Measurements from ENCODE around the gene TRIP13.
"Not testable (repeated sequence)": the region's sequence is repeated elsewhere in the genome, so short reads cannot be mapped to it uniquely, and the experiment has no call there.

TRIP13 gene

DNA sequence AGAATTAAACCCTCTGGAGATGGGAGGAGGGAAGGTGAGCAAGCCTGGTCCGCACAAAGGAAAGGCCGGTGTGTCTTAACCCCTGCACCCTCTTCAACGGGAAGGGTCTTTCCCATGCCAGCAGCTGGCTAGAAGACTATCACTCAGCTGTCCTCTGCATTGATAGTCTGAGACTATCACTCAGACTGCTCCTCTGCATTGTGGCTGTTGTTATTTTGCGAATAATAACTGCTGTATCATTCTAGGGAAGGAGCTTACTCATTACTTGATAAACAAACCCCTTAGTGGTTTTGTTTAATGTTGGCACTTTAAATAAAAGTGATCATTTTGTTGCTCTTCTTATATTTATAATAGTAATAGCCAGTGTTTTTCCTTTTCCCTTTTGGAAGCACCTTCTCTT lies 8.1 kb downstream of the TRIP13 start:
- DNase-seq = no peak

DNA sequence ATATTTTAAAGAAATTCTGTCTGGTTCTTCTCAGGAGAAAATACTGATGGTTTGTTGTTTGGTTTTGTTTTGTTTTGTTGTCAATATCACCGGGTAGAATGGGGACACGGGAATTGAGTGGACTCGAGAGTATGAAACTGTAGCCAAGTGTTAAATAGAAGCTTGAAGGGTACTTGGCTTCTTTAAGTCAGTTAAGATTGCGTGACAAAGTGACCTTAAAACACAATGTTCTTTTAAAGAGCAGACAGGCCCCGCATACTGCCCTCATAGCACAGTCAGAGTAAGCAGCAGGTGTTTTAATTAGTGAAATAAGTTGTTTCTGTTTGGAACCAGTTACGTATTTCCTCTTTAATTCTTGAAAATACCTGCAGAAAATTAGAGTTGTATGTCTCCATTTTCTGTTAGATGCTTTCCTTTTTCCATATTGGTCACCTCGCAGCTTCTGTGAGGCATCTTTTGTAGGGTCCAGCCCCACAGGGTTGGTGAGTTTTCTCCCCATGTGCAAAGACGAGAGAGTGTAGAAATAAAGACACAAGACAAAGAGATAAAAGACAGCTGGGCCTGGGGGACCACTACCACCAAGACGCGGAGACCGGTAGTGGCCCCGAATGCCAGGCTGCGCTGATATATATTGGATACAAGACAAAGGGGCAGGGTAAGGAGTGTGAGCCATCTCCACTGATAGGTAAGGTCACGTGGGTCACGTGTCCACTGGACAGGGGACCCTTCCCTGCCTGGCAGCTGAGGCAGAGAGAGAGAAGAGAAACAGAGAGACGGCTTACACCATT lies 9.6 kb downstream of the TRIP13 start:
- no peak for DNase-seq

DNA sequence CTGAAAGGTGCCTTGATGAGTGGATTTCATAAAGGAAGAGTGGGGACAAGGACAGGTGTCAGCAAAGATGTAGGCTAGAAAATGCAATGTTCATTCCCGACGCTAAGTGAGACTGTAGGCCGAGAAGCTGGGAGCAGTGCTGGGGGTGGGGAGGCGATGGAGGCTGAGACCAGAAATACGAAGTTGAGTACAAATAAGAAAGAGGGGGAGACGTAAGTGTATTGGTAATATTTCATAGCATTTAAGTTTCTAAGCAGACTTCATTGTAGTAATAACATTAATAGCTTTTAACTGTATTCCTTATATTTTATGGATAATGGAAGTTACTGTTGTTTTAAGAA lies 11.0 kb downstream of the TRIP13 start:
- DNase-seq = no peak

DNA sequence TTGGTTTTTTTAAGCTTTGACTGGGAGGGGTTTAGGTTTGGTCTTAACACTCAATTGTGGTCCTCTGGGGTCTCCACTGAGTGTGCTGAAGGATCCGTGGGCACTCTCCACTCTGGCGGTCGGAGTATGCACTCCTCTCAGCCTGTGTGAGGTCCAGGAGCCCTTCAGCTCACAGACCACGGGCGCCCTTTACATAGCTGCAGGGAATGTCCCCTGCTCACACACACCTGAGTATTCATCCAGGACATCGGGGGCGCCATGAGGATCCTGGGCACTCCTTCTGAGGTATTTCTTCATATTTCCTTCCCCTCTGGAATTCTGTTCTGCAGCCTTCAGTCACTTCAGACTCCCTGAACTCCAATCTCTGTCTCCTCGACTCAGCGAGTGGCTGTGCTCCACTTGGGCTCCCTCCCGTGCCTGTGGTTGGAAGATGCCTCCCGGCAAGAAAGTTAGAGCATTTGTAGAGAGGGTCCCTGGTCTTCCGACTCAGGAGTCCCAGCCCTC lies 12.5 kb downstream of the TRIP13 start:
- DNase-seq = no peak

- DNase-seq = no peak
These were observed 14.8 kb downstream of the TRIP13 start for GRCh38 chr5:907366-907910.

GRCh38 chr5:908172-908571 lies 15.5 kb downstream of the TRIP13 start:
- no peak for DNase-seq

GRCh38 chr5:909086-909485 lies 16.4 kb downstream of the TRIP13 start:
- DNase-seq = no peak

DNA sequence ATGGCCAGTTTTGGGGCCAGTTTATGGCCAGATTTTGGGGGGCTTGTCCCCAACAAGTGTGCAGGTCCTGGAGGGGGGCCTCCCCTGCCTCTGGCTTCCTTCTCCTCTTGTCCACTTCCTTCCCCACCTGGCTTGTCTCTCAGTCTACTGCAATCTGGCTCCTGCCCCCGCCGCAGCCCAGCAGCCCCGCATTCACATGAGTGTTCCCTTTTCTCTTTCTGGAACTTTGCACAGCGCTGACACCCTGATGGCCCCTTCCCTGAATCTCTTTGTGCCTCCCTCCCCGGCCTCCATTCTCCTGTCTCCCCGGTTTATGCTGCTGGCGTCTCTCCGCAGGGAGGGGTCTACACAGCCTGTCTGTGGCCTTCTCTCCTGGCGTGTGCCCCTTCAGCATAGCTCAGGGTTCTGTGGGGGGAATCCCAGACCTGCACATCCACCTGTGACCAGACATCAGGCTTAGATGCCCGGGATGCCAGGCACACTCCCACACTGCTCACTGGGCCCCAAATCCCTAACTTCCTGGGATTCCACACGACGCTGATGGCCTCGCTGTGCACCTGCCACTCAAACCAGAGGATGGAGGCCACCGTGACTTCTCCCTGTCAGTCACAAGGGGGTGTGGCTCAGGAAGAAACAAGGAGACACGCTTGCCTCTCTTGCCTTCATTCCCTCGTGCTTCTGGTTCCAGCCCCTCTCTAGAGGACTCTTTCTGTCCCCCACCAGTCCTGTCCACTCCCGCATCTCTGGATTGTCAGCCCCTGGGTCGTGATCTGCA lies 17.5 kb downstream of the TRIP13 start:
- no peak for DNase-seq

DNA sequence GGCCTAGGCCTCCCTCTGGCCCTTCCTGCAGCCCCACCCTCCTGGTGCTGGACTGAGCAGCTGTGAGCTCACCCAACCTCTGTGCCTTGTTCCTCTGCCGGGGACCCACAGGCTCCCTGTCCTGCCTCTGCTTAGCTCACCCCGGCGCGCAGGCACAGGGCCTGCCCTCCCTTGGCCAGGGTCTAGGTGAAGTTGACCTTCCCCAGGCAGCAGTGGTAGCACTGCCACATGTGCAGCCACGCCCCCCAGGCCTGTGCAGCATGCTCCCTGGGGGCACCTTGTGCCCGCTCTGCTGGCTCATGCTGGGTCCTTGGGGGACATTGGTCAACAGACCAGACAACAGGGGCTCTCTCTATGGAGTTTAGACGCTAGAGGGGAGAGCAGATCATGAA lies 18.1 kb downstream of the TRIP13 start:
- DNase-seq = no peak

DNA sequence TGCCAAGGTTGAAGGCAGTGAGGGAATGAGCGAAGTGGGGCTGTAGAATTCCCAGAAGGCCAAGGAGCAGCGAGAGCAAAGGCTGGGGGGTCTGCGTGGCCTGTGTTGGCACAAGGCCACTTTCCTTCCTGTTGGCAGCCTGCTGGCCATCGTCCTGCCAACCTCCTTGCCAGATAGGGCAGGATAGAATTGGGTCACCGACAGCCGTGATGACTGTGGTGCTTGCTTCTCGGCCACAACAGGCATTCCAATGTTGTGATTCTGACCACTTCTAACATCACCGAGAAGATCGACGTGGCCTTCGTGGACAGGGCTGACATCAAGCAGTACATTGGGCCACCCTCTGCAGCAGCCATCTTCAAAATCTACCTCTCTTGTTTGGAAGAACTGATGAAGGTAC lies 18.9 kb downstream of the TRIP13 start:
- DNase-seq = no peak

- DNase-seq = no peak
These were observed 19.8 kb downstream of the TRIP13 start for GRCh38 chr5:912280-913091.

GRCh38 chr5:914174-914573 lies 21.5 kb downstream of the TRIP13 start:
- no peak for DNase-seq

GRCh38 chr5:914612-915011 lies 21.9 kb downstream of the TRIP13 start:
- DNase-seq = no peak

- DNase-seq = not testable (repeated sequence)
These were observed 22.7 kb downstream of the TRIP13 start for GRCh38 chr5:915346-915745.

GRCh38 chr5:915946-916345 lies 23.3 kb downstream of the TRIP13 start:
- no peak for DNase-seq

DNA sequence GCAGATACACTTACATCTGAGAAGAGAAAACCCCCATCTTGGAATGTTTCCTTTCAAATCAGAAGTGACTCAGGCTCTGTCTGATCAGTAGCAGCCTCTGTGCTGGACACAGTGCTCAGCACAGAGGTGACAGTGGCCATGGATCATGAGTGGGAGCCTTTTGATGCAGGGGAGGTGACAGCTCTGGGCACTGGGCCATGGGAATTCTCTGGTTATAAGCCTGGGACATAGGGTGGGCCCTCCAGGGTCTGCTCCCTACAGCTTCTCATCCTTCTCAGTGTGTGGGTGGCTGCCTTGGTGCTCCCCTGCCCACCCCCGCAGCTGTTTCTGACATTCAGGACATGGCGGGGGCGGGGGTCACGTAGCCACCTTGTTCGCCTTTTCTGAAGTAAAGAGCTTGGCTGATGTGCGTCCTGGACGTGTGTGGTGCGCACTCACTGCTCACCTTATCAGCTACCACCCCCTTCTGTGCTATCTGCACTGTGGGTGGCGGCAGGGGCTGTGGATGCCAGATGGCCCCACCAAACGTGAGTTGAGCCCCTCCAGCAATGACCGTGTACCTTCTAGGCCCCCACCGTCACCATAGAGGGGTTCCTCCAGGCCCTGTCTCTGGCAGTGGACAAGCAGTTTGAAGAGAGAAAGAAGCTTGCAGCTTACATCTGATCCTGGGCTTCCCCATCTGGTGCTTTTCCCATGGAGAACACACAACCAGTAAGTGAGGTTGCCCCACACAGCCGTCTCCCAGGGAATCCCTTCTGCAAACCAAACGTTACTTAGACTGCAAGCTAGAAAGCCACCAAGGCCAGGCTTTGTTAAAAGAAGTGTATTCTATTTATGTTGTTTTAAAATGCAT lies 24.0 kb downstream of the TRIP13 start:
- DNase-seq = no peak

DNA sequence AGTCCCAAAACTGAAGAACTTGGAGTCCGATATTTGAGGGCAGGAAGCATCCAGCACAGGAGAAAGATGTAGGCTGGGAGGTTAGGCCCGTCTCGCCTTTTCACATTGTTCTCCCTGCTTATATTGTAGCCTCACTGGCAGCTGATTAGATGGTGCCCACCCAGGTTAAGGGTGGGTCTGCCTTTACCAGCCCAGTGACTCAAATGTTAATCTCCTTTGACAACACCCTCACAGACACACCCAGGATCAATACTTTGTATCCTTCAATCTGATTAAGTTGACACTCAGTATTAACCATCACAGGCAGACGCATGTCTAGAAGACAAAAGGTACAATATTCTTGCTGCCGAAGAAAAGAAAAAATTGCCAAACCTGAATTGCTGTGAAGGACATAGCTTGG lies 26.0 kb downstream of the TRIP13 start:
- DNase-seq = not testable (repeated sequence)

- no peak for DNase-seq
These were observed 26.8 kb downstream of the TRIP13 start for GRCh38 chr5:919356-920000.

GRCh38 chr5:920321-920720 lies 27.6 kb downstream of the TRIP13 start:
- DNase-seq = no peak

DNA sequence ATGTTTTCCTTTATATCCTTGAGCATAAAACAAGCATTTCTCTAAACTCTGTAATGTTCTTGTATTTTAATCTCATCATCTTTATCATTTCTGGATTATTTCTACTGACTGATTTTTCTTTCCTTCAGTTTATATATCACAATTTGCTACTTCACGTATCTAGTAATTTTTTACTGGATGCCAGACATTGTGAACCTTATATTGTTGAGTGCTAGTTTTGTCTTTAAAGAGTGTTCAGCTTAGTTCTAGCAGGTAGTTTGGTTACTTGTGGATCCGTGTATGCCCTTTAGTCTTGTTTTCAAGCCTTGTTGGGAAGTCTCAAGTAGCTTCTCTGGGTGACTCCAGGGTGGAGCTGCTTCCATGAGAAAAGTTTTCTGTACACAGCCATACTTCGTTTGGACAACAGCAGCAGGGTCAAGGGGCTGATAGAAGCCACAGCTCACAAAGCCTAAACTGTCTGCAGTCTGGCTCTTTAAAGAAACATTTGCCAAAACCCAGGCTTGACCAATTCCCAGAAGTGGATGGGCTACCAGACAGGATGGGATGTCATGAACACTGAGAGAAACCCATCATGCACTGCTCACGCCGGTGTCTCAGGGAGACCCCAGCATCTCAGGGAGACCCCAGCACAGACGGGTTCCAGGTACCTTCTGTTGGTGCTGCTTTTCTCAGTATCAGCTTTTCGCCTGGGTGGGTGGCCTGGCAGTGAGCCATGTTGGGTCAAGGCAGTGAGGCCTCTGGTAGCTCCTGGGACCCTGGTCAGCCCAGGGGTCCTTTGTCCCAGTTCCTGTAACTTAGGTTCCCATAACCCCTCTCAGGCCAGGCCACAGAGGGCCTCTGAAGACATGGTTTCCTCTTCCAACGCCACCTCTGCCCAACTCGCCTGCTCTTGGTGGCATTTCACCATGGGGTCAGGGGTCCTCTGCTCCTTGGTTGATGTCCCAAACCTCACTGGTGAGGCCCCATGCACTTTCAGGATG lies 29.1 kb downstream of the TRIP13 start:
- DNase-seq = no peak

Measured in femur (tissue), 1 donor.